A673 (cell line): ENCODE data around the gene FAM120B. TPM values are rescaled to one million over a fixed set of nuclear protein-coding genes. Genes with fewer than 3 reads are reported as not detected.

Experiments used
- BruUV-seq: library from RNA; stranded (reverse); fragments of 400-500 nt; replicated peaks from 2 replicates; lab custom pipeline; 2021; lab: Mats Ljungman, UMichigan
- CTCF ChIA-PET: fragments of 300-600 bp; sonication (Branson Sonifier 250); formaldehyde crosslinking; loops from one replicate; lab custom pipeline; 2022; ENCODE audit warnings: antibody characterized with exemption; lab: Charles Lee
- POLR2A ChIA-PET: fragments of 300-600 bp; sonication (Branson Sonifier 250); formaldehyde crosslinking; loops from one replicate; lab custom pipeline; 2022; ENCODE audit warnings: antibody characterized with exemption; ENCODE audit not compliant: low non-redundant PET; lab: Charles Lee
- DNase-seq: peaks from one replicate; pipeline ENCODE4 v3.0.0-alpha.2; 2015; ENCODE audit warnings: low spot score
- H3K27ac ChIP-seq: fragments of 200-600 bp; sonication (generic); 2 replicates; pipeline ENCODE4 v1.5.1; 2016; ENCODE audit warnings: mixed run types, low read depth, mild to moderate bottlenecking, mixed read lengths, antibody characterized with exemption, low read length; ENCODE audit not compliant: poor library complexity, severe bottlenecking
- H3K27me3 ChIP-seq: fragments of 200-600 bp; sonication (generic); replicated peaks from 2 replicates; pipeline ENCODE4 v1.6.1; 2017; ENCODE audit warnings: mixed run types, low read depth, mild to moderate bottlenecking, mixed read lengths, antibody characterized with exemption, low read length; ENCODE audit not compliant: insufficient read depth, poor library complexity
- H3K36me3 ChIP-seq: fragments of 200-600 bp; sonication (generic); 2 replicates; pipeline ENCODE4 v1.6.1; 2016; ENCODE audit warnings: mixed run types, mild to moderate bottlenecking, mixed read lengths, antibody characterized with exemption, low read length; ENCODE audit not compliant: insufficient read depth, poor library complexity, severe bottlenecking
- H3K4me1 ChIP-seq: fragments of 200-600 bp; sonication (generic); 2 replicates; pipeline ENCODE4 v1.6.1; 2017; ENCODE audit warnings: mixed run types, mild to moderate bottlenecking, mixed read lengths, antibody characterized with exemption, low read length; ENCODE audit not compliant: insufficient read depth, poor library complexity, severe bottlenecking
- H3K4me3 ChIP-seq: fragments of 200-600 bp; sonication (generic); 2 replicates; pipeline ENCODE4 v1.5.1; 2016; ENCODE audit warnings: low read depth, mixed run types, mild to moderate bottlenecking, mixed read lengths, low read length; ENCODE audit not compliant: poor library complexity, severe bottlenecking
- H3K9me3 ChIP-seq: fragments of 200-600 bp; sonication (generic); 2 replicates; pipeline ENCODE4 v1.6.1; 2016; ENCODE audit warnings: mixed run types, low read depth, mild to moderate bottlenecking, mixed read lengths, antibody characterized with exemption, low read length; ENCODE audit not compliant: poor library complexity, severe bottlenecking
- CTCF ChIP-seq: fragments of 300-800, 200-600 bp; sonication (generic); conservative IDR thresholded peaks from 2 replicates; pipeline ENCODE4 v1.5.1; 2017; ENCODE audit warnings: low read depth, mild to moderate bottlenecking, antibody characterized with exemption, low read length, moderate library complexity, mixed read lengths
- EZH2 ChIP-seq: fragments of 200-600 bp; sonication (generic); IDR thresholded peaks from 2 replicates; pipeline ENCODE4 v1.6.1; 2017; ENCODE audit warnings: borderline replicate concordance, low read depth, mild to moderate bottlenecking, mixed read lengths, antibody characterized with exemption, low read length; ENCODE audit not compliant: poor library complexity, severe bottlenecking
- intact Hi-C: fragments of 100-400 bp; cut with micrococcal nuclease; formaldehyde crosslinking; loops from one replicate; pipeline ENCODE4 v1.10.0; 2022; ENCODE audit not compliant: unreplicated experiment
- total RNA-seq: library from RNA; stranded (reverse); gene quantifications from 2 replicates; pipeline ENCODE4 v1.2.3, GENCODE V29; 2021

FAM120B gene
- total RNA-seq, 1 experiment from 2014 or later, result 31.6 TPM

GRCh38 chr6:170292407-170293158, 14.0 kb upstream of the FAM120B start:
- peaks cover 90% of the 10 kb centered on the region for H3K27me3 ChIP-seq
- no peaks in the 10 kb centered on the region for H3K36me3 ChIP-seq
- CTCF ChIA-PET, result interaction anchor here (0.6 to 1.3 kb wide), 2 partner anchors 70 to 461 kb away, joined by 9 to 15 read pairs; no protein-coding TSS in a partner anchor
- intact Hi-C loops, result loop anchor here (2.0 to 10.0 kb wide), 4 partner anchors 222 to 502 kb away; no protein-coding TSS in a partner anchor
- H3K9me3 ChIP-seq, result no peaks in the 10 kb centered on the region
- no peak for TF ChIP-seq EZH2
- TF ChIP-seq CTCF, result peak; percentile 41
- peaks cover 28% of the 10 kb centered on the region for H3K4me1 ChIP-seq
- peak; percentile 60 for DNase-seq
- peak overlapping the region; percentile 76 for H3K4me3 ChIP-seq
- POLR2A ChIA-PET, result interaction anchor here (0.6 kb wide), 1 partner anchor 252 kb away, joined by 11 read pairs; no protein-coding TSS in a partner anchor
- BruUV-seq, result no TSS peak
- H3K27ac ChIP-seq, result no peak overlapping the region

GRCh38 chr6:170293341-170294231, 13.0 kb upstream of the FAM120B start:
- CTCF ChIA-PET, result interaction anchor here (0.6 to 1.3 kb wide), 3 partner anchors 23 to 1436 kb away, joined by 4 to 15 read pairs (median 8); no protein-coding TSS in a partner anchor
- POLR2A ChIA-PET, result no interaction called here
- intact Hi-C loops, result loop anchor here (2.0 to 10.0 kb wide), 4 partner anchors 221 to 503 kb away; no protein-coding TSS in a partner anchor
- H3K9me3 ChIP-seq, result no peaks in the 10 kb centered on the region
- H3K36me3 ChIP-seq, result no peaks in the 10 kb centered on the region
- no peak for TF ChIP-seq EZH2
- TF ChIP-seq CTCF, result no peak
- no peak overlapping the region for H3K27ac ChIP-seq
- no TSS peak for BruUV-seq
- H3K27me3 ChIP-seq, result peaks cover 93% of the 10 kb centered on the region
- peaks cover 28% of the 10 kb centered on the region for H3K4me1 ChIP-seq
- peak overlapping the region; percentile 18 for H3K4me3 ChIP-seq
- DNase-seq, result no peak

- Histone ChIP-seq H3K27ac (no peak overlapping the region), H3K36me3 (no peaks in the 10 kb centered on the region), H3K4me3 (no peak overlapping the region), H3K4me1 (peaks cover 28% of the 10 kb centered on the region), H3K9me3 (no peaks in the 10 kb centered on the region), H3K27me3 (peaks cover 91% of the 10 kb centered on the region)
- TF ChIP-seq EZH2 (no peak), CTCF (no peak)
- intact Hi-C loops, result loop anchor here (10.0 kb wide), 2 partner anchors 220 to 350 kb away; no protein-coding TSS in a partner anchor
- ChIA-PET POLR2A (no interaction called here), CTCF (interaction anchor here (0.6 kb wide), 2 partner anchors 24 to 1437 kb away, joined by 4 to 8 read pairs; no protein-coding TSS in a partner anchor)
- no peak for DNase-seq
- BruUV-seq, result no TSS peak
These were observed 12.2 kb upstream of the FAM120B start for GRCh38 chr6:170294298-170294730.
